Activated CD8-positive, alpha-beta memory T cell treated with anti-CD3 and anti-CD28 coated beads for 48 hours (primary cell): ENCODE data around the gene ADCY9.
"Not testable (repeated sequence)": the region's sequence is repeated elsewhere in the genome, so short reads cannot be mapped to it uniquely, and the experiment has no call there.

Experiments
- DNase-seq, 3 experiments: peaks; one replicate each; pipeline ENCODE4 v3.0.0-alpha.2; 2020; ENCODE audit warnings: low read depth in 2 of 3, low spot score in 2 of 3

Gene ADCY9

DNA sequence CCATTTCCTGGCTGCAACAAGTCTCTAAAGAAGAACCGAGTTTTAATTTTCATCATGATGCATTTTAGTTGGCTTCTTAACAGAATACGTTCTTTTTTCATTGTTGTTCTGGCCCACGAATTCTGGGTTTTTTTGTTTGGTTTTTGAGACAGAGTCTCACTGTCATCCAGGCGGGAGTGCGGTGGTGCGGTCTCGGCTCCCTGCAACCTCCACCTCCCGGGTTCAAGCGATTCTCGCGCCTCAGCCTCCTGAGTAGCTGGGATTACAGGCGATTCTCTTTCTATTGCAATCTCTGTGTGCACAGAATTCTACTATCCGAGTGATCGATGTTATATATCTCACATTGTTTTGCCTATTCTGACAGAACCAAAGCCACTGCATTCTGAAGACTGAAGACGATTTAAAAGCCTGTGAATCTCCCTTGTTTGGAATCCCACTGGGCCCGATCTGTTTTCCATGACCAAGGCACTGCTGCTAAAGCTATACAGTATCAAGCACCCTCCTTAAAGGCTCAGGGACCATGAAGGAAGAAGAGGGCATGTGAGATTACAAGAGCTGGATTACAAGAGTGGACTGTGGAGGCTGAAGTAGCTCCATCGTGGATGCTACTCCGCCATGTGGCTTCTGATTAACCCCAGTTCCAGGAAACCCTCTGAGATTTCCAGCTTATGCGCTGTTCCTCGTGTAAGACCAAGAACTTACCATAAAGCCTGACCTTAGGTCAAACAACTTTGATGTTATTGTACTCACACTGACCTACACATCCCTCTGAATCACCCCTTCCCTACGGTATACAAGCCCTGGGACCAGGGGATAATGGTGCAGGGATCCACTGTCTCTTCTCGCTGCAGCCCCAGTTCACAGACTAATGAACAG, 44.3 kb downstream of the ADCY9 start:
- no peak for DNase-seq

DNA sequence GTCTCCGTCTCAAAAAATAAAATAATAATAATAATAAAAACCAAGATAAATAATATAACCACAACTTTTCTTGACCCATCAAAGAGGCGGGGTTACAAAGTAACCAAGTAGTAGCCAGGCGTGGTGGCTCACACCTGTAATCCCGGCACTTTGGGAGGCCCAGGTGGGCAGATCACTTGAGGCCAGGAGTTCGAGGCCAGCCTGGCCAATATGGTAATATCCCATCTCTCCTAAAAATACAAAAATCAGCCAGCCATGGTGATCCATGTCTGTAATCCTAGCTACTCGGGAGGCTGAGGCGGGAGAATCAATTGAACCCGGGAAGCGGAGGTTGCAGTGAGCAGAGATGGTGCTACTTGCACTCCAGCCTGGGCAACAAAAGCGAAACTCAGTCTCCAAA, 45.3 kb downstream of the ADCY9 start:
- no peak for DNase-seq

DNA sequence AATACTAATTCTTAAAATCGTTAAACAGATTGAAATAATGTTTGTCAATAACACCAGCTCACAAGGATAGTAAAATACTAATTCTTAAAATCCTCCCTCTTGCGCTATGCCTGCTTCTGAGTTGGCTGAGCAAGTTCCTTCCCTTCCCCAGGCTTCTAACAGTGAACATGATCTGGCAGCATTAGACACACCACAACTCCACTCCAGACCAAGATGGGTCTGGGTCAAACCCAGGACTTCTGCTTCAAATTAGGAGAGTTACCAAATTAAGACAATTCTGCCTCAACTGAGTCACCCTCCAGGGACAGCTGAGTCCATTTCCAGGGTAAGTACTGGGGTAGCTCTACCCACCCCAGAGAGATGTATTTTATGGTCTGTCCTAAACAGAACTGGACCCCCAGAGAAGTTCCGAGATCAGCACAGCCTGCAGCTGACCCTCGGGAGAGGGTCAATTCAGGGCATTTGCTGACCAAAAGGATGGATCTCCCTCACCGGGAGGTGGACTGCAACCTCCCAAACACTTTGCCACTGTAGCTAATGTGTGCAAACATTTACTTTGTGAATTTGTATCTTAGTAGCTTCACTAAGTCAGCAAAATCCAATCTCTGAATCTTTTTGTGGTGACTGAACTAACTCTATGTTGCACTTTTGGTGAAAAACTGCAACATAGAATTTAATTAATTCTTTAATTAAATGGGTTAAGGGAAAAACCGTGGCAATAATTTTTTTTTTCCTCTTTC, 48.8 kb downstream of the ADCY9 start:
- DNase-seq: no peak

DNA sequence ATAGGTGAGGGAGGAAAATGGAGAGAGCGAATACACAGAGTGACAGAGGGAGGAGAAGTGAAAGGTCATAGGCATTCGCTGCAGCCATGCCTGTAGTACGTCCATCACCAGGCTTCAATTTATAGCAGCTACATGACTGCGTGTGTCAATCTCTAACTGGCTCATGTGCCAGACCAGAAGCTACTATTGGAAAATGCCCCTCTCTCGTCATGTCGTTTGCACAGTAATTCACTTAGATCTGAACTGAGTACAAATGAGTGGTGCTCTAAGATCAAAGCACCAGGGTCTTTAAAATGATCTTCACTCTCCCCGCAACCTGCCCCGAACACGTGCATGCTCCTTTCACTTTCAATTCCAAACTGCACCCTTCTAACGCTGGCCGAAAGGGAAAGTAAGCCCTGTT, 51.3 kb downstream of the ADCY9 start:
- DNase-seq: no peak

DNA sequence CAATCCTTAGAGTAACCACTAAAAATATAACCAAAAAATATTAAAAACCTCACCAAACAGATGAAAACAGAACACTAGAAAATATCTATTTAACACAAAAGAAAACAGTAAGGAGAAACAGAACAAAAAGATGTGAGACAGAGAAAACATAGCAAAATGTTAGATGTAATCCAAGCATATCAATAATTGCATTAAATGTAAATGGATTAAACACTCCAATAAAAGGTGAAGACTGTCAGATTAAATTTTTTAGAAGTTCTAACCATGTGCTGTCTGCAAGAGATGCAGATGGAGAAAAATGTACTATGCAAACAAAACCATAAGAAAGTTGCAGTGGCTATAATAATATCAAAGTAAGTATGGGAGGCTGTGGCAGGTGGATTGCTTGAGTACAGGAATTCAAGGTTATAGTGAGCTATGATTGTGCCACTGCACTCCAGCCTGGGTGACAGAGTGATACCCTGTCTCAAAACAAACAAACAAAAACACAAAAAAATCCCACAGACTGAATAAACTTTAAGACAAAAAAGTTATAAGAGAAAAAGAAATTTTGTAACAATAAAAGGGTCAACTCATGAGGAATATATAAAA, 53.9 kb downstream of the ADCY9 start:
- no peak for DNase-seq

DNA sequence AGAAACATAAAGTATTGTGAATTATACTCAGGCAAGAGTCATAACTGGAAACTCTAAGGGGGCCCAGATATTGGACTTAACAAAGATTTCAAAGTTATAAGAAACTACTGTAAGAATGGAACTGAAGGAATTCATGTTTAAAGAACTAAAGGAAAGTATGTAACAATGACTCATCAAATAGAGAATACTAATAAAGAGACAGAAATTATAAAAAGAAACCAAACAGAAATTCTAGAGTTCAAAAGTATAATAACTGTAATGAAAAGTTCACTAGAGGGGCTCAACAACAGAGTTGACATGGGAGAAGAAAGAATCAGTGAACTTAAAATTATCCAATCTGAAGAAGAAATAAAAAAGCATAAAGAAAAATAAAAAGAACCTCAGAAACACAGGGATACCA, 55.4 kb downstream of the ADCY9 start:
- no peak for DNase-seq

DNA sequence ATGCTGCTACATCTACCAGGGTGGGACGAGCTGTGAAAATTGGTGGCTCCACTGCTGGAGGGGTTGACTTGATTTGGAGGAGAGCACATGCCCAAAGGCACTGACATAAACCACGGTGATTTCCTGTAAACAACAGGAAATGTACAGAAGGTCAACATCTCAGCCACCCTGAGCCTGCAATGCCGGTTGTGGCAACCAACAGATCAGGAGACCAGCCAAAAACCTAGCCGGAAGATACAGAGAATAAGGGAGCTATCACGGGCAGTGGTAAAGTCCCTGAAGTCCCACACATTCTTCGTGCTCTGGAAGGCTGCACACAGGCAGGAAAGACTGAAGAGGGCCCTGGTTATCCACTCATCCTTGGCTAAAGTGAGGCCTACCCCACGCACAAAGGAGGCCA, 56.2 kb downstream of the ADCY9 start:
- no peak for DNase-seq

DNA sequence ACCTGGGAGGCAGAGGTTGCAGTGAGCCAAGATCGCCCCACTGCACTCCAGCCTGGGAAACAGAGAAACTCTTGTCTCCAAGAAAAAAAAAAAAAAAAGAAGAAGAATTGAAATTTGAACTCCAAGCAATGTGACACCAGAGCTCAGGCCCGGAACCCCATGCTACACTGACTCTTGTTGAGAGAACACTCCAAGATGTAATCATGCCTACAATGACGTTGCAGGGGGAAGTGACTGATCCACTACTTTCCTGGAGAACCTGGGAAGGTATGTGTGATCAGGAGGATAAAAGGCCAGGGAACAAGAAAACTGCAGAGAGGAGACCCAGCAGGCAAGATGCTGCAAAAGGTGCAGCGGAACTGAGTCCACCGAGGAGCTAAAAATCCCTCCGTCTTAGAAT, 57.9 kb downstream of the ADCY9 start:
- no peak for DNase-seq

DNA sequence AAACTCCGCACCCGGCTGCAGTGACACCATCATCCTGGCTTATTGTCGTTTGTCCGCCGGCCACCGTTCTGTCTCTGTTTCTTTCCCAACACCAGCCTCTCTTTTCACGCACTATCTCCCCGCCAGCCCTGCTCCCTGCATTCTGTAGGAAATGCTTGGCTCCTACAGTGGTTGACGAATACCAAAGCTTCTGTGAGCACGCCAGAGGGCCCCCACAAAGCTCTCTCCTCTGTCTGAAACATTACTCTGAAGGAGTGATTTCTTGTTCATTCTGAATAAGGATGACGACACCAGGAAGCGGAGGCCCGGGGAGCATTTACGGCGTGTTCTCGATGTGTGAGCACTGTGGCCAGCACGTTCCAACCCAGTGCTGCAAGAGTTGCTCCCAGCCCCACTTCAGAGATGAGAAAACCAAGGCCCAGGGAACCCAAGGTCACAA, 58.8 kb downstream of the ADCY9 start:
- no peak for DNase-seq

DNA sequence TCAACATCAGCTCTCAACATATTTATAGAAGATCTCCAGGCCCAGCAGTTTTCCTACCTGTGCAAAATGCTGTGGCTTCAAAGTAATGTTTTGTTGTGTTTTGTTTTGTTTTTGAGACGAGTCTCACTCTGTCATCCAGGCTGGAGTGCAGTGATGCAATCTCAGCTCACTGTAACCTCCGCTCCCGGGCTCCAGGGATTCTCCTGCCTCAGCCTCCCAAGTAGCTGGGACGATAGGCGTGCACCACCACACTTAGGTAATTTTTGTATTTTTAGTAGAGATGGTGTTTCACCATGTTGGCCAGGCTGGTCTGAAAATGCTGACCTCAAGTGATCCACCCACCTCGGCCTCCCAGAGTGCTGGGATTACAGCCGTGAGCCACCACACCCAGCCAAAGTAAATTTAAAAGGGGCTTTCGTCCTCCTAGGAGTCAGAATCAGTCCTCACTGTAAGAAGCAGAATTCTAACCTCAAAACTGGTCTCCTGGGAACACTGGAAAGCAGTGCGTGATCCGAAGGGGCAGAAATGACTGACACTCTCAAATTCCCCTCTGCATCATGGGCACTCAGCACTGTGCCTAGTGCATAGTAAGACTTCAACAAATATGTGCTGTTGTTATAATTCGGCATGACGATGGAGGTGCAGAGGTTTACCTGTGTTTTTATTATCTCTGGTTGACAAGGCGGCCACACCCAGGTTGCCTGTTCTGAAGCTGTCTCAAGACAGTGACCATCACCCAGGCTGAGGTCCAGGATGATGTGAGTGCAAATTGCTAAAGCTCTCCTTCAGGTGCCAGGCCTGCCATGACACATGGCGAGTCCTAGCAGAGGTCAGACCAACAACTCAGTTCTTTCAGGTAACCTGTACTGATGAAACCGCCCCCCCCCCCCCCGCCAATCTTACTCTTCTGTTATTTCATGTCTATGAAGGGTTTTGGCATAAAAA, 59.8 kb downstream of the ADCY9 start:
- DNase-seq: no peak

DNA sequence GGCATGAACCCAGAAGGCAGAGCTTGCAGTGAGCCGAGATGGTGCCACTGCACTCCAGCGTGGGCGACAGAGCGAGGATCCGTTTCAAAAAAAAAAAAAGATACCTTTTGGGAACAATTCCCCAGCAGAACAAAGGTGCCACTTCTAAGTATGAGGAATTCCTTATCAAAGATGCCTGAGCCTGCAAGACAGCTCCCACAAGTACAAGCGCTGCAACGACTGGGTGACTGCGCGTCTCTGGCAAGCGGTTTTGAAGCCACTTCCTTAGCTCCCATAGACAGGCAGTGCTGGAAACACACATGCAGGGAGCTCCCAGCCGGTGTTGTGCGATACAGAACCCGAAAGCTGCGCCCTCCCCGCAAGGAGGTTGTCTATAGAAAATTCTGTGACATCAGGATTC, 60.5 kb downstream of the ADCY9 start:
- DNase-seq: no peak

DNA sequence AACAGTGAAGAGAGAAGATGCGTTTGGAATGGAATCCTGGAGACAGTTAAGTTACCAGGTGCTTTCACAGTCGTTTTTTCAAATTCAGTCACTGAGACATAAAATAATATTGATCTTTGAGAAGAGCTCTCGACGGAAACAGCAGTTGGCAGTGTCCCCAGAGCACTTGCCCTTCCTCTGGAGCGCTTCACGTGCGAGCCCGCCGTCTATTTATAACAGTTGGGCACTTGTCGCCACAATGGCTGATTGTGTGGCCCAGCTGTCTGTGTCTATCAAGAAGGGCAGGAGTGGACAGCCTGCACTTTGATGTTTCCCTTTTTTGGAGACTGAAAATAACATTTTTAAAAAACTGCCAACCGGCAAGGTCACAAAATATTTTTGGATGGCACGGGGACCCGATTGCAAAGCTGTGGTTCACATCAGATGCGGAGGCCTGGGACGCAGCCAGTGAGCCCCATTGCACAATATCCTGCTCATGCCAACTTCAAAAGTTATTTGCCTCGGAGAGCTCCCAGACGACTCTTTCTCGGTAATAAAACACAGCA, 62.9 kb downstream of the ADCY9 start:
- no peak for DNase-seq

DNA sequence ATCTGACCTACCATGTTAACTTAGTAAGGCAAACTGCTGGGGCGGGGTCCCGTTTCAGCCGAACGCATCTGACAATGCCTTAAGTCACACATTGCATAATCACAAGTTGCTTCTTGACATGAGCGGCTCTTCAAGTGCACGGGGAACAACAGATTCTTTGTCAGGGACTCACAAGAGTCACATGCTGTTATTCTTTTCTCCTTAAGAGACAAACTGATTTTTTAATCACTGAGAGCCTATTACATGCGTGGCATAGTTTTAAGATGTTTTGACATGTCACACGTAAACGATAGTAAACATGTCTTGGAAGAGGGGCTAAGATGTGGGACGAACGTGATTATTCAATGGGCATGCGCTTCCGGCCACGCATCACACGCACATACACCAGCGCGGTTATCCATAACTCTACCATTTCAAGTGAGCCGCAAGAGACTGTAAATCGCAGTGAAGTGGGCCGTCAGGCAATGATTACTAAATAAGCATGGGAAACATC, 63.4 kb downstream of the ADCY9 start:
- DNase-seq: no peak

DNA sequence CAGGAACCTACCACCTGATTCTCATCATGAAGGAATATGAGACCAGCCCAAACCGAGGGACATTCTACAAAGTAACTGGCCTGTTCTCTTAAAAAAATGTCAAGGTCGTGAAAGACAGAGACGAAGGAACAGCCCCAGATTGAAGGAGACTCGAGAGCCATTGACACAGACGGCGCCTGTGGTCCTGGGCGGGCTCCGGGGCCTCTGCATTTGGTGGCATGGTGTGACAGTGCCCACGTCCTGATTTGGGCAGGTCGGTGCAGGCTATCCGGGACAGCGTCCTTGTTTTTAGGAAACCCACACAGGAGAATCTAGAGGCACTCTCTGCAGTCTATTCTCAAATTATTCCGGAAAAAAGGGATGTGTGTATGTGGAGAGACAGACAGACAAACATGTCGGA, 64.1 kb downstream of the ADCY9 start:
- DNase-seq: no peak

DNA sequence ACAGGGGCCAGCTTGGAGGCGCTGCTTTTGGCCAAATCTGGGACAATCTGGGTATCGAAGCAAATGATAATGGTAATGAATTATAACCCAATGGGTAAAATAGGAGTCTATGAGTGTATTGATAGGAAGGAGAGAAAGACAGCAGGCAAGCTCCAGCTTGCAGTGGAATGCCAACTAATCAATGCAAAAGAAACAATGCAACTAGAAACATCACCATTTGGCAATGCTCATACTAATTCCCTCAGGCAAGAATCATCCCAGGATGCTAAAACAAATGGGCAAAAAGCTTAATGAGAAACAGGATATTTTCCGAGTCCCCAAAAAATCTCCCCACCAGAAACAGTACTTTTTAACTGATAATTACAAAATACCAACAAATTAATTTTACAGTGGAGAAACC, 64.7 kb downstream of the ADCY9 start:
- DNase-seq: no peak

DNA sequence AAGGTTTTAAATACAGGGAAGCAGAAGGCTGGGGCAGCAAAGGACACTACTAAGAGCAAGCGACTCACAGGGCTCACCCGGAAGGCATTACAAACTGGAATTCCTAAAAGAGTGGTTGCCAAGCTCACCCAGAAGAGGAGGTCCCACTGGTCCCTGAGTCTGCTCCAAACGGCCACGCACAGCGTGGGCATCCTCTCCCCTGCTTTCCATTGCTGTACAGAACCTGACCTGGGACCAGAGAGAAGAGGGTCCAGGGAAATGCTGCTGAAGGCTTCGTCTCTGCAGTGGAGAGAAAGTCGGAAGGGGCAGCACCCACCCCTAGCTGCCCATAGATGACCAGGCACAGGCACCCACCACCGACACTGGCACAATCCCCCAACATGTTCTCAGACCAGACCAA, 67.2 kb downstream of the ADCY9 start:
- no peak for DNase-seq

DNA sequence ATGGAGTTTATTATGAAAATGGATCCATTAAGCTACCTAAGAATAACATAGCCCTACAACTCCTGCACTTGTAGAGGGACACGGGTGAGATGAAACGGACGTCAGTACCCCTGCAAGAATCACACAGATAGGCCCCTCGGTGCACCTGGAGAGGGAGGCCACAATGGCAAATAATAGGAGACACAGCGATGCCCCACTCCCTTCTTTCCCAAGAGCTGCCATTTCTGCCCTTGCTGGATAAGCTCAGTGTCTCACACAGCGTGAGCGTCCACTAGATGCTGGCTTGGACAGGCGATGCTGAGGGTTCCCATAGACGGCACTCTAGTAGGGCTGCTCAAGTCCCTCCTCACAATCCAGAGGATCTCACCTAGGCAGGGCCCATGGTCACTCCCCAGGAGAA, 67.8 kb downstream of the ADCY9 start:
- no peak for DNase-seq

DNA sequence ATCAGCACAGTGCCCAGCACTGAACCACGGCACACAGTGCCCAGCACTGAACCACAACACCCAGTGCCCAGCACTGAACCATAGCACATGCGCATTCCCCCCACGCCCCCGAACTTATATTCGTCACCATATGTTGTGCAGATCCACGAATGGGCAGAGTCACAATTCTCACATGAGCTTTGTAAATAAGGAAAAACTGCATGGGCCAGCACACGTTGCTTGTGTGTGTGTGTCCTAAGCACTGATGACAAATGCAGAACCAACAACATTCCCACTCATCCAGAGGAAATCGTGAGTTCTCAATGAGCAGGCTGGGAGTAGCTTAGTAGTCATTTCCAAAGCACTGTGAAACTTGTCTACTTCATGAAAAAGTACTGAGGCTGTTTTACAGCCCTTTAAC, 70.0 kb downstream of the ADCY9 start:
- no peak for DNase-seq

DNA sequence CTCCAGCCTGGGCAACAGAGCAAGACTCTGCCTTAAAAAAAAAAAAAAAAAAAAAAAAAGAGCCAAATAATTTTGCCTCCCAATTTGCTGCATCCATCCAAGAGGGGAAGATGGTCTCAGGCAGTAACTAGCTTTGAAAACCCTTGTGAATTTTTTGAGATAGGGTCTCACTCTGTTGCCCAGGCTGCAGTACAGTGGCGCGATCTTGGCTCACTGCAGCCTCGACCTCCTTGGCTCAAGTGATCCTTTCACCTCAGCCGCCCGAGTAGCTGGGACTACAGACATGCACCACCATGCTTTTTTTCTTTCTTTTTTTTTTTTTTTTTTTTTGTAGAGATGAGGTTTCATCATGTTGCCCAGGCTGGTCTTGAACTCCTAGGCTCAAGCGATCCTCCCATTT, 70.7 kb downstream of the ADCY9 start:
- DNase-seq: not testable (repeated sequence)

DNA sequence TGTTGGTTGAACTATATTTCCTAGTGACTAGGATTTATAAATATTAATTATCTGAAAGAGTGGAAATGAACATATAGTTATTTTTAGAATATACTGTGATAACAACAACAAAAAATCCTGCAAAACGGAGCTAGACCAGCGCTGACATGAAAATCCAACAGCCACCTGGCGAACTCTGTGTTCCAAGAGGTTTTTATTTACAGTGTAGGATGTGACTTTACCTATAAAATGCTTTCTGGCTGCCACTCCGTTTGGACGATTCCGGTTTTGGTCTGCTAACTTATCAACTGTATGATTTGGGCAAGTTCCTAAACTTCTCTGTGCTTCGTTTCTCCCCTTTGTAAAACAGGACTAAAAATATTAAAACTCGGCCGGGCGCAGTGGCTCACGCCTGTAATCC, 73.7 kb downstream of the ADCY9 start:
- no peak for DNase-seq

DNA sequence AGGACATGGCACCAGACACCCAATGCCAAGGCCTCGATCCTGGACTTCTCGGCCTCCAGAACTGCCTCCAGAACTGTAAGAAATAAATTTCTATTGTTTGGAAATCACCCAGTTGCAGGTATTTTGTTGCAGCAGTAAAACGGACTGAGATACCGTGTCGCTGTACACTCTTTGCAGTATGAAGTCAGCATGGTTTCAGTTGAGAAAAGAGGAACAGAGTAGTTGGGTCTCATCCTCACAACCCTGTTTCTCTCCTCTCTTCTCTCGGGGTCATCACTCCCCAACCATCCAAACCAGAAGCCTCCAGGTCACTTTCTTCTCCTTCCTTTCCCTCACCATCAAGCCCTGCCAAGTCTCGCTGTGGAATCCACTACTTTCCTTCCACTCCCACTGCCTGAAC, 77.8 kb downstream of the ADCY9 start:
- no peak for DNase-seq
